Measurements from ENCODE around the gene MYO16. TPM values are rescaled to one million over a fixed set of nuclear protein-coding genes. Genes with fewer than 3 reads are reported as not detected.

The MYO16 gene
- total and polyA plus RNA-seq, 12 donors: 0.29 to 5.9 (median 1.4) TPM

- 81 to 87% methylated on average over 7 of the region's 7 CpGs for WGBS, 2 donors
- H3K27me3 ChIP-seq: no peaks in the 10 kb centered on the region
- no peak overlapping the region for H3K27ac ChIP-seq
- H3K4me1 ChIP-seq: no peaks in the 10 kb centered on the region
- intact Hi-C loops (cut with DNase I): no loop called here
- TF ChIP-seq, protein P1, sequence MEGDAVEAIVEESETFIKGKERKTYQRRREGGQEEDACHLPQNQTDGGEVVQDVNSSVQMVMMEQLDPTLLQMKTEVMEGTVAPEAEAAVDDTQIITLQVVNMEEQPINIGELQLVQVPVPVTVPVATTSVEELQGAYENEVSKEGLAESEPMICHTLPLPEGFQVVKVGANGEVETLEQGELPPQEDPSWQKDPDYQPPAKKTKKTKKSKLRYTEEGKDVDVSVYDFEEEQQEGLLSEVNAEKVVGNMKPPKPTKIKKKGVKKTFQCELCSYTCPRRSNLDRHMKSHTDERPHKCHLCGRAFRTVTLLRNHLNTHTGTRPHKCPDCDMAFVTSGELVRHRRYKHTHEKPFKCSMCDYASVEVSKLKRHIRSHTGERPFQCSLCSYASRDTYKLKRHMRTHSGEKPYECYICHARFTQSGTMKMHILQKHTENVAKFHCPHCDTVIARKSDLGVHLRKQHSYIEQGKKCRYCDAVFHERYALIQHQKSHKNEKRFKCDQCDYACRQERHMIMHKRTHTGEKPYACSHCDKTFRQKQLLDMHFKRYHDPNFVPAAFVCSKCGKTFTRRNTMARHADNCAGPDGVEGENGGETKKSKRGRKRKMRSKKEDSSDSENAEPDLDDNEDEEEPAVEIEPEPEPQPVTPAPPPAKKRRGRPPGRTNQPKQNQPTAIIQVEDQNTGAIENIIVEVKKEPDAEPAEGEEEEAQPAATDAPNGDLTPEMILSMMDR (IDR thresholded peaks at IDR 0.05): no peak
- H3K36me3 ChIP-seq: no peaks in the 10 kb centered on the region
- DNase-seq (no peak), ATAC-seq (no peak)
- H3K4me3 ChIP-seq: no peak overlapping the region
- no peaks in the 10 kb centered on the region for H3K9me3 ChIP-seq
Observed at GRCh38 chr13:109206616-109207015, 577.2 kb downstream of the MYO16 start.

DNA sequence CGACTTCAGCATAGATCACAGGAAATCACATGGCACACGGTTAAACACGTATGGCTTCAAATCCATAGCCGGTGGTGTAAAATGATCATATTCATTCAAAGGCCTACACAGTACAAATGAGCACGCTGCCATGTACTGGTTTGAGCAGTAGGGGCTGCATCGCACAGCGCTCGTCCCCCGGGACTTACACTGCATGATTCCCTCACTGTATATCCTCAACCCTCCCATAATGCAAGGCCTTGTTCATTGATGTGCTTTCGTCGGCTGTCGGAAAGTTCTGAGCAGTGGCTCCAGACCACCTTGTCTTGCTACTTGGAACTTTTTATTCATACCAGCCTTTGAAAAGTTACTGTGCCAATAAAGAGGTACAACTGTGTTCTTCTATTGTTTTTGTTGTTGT, 578.2 kb downstream of the MYO16 start:
- DNase-seq (no peak), ATAC-seq (no peak)
- no peaks in the 10 kb centered on the region for H3K4me1 ChIP-seq
- WGBS, 2 donors: 95% methylated on average over 12 of the region's 12 CpGs
- TF ChIP-seq, protein P1 (IDR thresholded peaks at IDR 0.05): no peak
- H3K9me3 ChIP-seq: no peaks in the 10 kb centered on the region
- H3K4me3 ChIP-seq: no peak overlapping the region
- intact Hi-C loops (cut with DNase I): no loop called here
- H3K36me3 ChIP-seq: no peaks in the 10 kb centered on the region
- H3K27ac ChIP-seq: no peak overlapping the region
- no peaks in the 10 kb centered on the region for H3K27me3 ChIP-seq

DNA sequence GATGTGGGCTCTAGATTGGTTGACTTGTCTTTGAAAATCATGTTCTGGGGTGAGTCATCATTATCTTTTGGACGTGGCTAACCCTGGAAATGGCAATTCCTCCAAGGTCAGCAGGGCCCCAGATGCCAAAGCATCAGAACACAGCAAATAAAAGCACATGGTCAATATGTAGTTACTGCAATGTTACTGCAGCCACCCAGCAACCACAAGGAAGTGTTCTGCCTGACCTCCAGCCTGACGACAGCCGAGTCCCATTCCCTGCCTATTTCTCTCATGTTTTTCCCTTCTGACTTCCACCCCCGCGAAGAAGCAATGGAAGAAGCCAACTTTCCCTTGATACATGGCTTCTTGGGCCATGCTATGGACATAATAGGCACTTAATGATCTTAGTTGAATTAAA, 579.1 kb downstream of the MYO16 start:
- Histone ChIP-seq H3K4me1 (no peaks in the 10 kb centered on the region), H3K4me3 (no peak overlapping the region), H3K36me3 (no peaks in the 10 kb centered on the region), H3K27ac (no peak overlapping the region), H3K9me3 (no peaks in the 10 kb centered on the region), H3K27me3 (no peaks in the 10 kb centered on the region)
- intact Hi-C loops (cut with DNase I): no loop called here
- DNase-seq: no peak
- ATAC-seq: no peak
- TF ChIP-seq, protein P1 (IDR thresholded peaks at IDR 0.05): no peak
- WGBS, 2 donors: 68 to 78% methylated on average over 5 of the region's 5 CpGs

GRCh38 chr13:109209526-109209925, 580.1 kb downstream of the MYO16 start:
- TF ChIP-seq, protein P1 (IDR thresholded peaks at IDR 0.05): no peak
- intact Hi-C loops (cut with DNase I): no loop called here
- H3K9me3 ChIP-seq: no peaks in the 10 kb centered on the region
- ATAC-seq (no peak), DNase-seq (no peak)
- H3K27me3 ChIP-seq: no peaks in the 10 kb centered on the region
- H3K27ac ChIP-seq: no peak overlapping the region
- H3K4me3 ChIP-seq: no peak overlapping the region
- no peaks in the 10 kb centered on the region for H3K36me3 ChIP-seq
- H3K4me1 ChIP-seq: no peaks in the 10 kb centered on the region
- WGBS, 2 donors: 83 to 89% methylated on average over 2 of the region's 2 CpGs

GRCh38 chr13:109211616-109212015, 582.2 kb downstream of the MYO16 start:
- TF ChIP-seq, protein P1 (IDR thresholded peaks at IDR 0.05): no peak
- intact Hi-C loops (cut with DNase I): no loop called here

More at GRCh38 chr13:109211616-109212015, 582.2 kb downstream of the MYO16 start:
- WGBS, 2 donors: 50 to 63% methylated on average over 2 of the region's 2 CpGs
- no peaks in the 10 kb centered on the region for H3K36me3 ChIP-seq
- DNase-seq (no peak), ATAC-seq (no peak)
- H3K27ac ChIP-seq: no peak overlapping the region
- no peaks in the 10 kb centered on the region for H3K9me3 ChIP-seq
- H3K27me3 ChIP-seq: no peaks in the 10 kb centered on the region
- H3K4me3 ChIP-seq: no peak overlapping the region
- H3K4me1 ChIP-seq: no peaks in the 10 kb centered on the region
